OCI-M2 (cell line): ENCODE results near the gene MED29.
A peak's percentile ranks its signal among the peaks of the same experiment; 100 is the strongest.

Experiments
- DNase-seq: peaks from one replicate; lab custom pipeline; 2025; ENCODE audit not compliant: unreplicated experiment; lab: John Stamatoyannopoulos, UW

The MED29 gene, protein sequence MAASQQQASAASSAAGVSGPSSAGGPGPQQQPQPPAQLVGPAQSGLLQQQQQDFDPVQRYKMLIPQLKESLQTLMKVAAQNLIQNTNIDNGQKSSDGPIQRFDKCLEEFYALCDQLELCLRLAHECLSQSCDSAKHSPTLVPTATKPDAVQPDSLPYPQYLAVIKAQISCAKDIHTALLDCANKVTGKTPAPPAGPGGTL

GRCh38 chr19:39390751-39391437, at the start of gene MED29, which contains the start of gene PAF1:
Gene MED29, plus strand, starts transcription at chr19:39391378. Its CDS starts 45 bp downstream, at chr19:39391423.
Gene PAF1, minus strand, starts transcription at chr19:39391106. Its CDS starts 242 bp downstream, at chr19:39390864.
- DNase-seq = peak; percentile 99

DNA sequence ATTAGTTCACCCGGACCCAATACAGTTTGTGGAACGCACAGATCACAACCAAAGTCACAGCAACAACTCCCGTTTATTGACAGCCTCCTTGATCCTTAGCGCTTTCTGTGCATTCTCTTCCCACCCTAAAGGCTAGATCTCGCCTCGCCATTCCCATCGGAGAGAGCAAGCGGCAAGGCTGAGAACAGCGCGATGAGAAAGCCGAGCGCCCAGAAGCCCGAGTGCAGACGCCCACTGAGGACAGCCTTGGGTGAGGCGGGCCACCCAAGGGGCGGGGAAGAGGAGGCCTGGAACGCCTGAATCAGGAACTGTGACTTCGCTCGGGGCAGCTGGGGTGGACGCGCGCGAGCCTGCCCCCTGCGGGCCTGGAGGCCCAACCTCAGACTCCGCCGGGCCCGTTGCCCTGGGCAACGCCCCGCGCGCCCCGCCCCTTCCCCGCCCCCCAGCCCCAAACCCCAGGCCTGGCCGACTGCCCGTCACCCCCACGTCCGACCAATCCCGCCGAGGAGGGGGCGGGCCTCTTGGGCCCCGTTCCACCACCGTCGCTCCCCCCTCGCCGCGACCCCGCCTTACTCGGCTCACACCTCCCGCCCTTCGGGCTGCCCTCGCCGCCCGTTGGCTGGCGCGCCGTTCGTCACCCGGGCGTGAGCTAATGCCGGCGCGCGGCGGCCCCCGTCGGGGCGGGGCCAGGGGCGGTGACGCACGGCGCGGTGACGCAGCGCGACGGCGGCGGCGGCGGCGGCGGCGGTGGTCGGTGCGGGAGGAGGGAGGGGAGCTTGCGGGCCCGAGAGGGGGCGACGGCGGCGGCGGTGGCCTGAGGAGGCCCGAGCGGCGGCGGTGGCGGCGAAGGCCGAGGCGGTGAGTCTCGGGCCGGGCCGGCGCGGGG, 49.2 kb upstream of the MED29 start, which contains the start of gene SAMD4B:
TSS of gene SAMD4B (plus strand) at position 703 of the 886 bp plus-strand sequence. CDS start 14,473 bp downstream, outside the sequence.
- DNase-seq = peak; percentile 99

DNA sequence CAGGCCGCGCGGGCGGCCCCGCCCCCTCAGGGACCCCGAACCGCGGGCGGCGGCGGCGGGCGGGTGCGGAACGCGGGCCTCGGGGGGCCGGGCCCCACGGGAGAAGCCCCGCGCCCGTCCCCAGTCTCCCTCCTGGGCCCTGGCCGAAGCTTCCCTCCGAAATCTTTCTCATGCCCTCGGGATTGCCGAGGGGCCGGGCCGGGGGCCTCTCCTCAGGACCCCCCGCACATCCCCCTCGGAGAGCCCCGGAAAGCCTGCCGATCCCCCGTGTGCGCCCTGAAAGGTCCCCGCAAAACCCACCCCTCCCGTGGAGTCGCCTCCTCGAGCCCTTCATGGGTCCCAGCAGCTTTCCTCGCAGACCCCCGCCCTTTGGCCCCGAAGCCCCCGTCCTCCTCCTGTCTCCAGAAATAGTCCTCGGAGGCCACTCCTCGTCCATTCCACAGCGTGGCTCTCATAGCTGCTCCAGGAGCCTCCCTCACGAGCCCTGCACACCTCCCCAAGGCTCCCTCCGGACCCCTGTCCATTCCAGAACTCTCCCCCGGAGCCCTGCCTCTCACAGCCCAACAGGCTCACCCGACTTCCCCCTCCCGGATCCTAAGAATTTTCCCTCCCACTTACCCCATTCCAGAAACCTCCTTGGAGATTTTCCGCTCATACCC, 48.4 kb upstream of the MED29 start:
- DNase-seq = no peak

GRCh38 chr19:39345956-39346355, 45.2 kb upstream of the MED29 start:
- DNase-seq = no peak

DNA sequence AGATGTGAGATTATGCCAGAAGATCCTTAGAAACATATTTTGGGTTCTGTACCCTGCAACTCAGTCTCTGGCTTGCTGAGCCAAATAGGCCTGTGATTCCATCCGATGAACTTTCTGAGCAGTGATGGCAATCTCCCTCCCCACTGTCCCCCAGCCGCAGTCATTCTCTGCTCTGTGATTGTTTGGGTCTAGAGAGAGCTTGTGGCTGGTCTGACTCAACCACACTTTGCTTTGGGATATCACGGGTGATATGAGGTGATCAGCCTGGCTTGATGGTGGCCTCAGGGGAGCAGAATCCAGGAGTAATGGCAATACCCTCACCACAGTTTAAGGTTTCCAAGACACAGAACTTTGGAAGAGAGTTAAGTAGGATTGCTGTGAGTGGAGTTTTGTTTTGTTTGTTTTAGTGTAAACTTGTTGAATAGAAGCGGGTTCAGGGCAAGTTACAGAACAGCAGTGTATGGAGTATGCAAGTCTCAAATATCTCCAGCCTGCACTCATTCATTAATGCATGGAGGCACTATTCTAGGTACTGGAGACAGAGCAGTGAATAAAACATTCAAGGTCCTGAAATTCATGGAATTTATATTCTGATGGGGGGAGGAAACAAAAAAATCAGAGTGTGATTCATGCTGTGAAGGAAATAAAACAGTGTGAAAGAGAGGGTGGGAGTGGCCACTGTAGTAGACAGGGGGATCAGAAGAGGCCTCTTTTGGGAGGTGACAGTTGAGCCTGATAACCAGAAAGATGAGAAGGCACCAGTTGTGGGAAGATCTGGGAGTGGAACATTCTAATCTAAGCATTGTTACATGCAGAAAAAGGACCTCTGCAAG, 43.6 kb upstream of the MED29 start:
- no peak for DNase-seq

- DNase-seq = no peak
Observed at GRCh38 chr19:39349326-39349725, 41.9 kb upstream of the MED29 start.

- no peak for DNase-seq
Observed at GRCh38 chr19:39350156-39350555, 41.0 kb upstream of the MED29 start.

DNA sequence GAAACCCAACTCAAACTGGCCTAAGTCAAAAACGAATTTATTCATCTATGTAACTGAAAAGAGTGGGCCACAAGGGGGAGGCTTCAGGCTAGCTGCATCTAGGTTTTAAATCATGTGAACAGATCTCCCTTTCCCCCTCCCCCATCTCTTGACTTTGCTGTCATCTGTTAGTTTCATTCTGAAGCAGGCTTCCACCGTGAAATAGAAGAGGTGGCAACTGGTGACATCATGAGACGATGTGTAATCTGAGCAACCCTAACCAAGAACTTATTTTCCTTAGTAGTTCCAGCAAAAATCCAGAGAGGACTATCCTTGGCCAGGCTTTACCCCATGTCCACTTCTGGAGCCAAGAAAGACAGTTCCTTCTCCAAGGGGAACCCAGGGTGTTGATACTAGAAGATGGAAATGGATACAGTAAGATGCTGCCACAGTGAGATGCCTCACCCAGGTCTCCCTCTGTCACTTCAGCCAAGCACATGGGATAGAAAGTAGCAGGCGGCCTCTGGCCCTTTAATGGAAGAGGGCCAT, 39.6 kb upstream of the MED29 start:
- DNase-seq = no peak

GRCh38 chr19:39352381-39353255, 38.6 kb upstream of the MED29 start:
- DNase-seq = no peak

DNA sequence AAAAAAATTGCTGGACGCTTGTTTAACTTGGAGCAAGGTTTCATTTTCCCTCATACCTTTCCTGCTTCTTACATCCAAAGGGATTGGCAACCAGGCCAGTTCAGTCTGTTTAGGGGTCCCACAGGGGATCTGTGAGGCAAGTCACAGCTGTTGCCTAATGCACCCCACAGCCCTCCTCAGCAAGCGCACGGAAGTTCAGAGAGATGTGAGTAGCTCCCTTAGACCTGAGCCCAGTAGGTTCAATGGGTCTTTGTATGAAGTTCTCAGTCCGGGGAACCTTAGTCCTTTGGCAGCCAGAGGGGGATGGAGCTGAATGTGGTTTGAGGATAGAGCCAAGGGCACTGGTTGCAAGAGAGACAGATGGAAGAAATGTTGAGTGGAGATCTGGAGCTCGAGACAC, 35.9 kb upstream of the MED29 start:
- no peak for DNase-seq

GRCh38 chr19:39356073-39356472, 35.1 kb upstream of the MED29 start:
- DNase-seq = no peak

DNA sequence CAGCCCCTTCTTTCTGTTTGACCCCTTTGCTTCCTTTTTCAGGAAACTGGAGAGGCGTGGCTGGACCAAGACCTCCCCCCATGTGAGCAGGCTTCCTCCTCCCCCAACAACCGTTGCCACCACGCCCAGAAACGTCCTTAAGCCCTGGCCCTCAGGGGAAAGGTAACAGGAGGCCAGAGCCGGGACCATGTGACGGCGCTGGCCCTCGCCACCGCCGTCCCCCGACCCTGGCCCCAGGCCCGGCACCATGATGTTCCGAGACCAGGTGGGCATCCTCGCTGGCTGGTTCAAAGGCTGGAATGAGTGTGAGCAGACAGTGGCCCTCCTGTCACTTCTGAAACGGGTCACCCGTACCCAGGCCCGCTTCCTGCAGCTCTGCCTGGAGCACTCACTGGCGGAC, 34.5 kb upstream of the MED29 start:
- DNase-seq = no peak

- no peak for DNase-seq
Observed at GRCh38 chr19:39359026-39359425, 32.2 kb upstream of the MED29 start.

DNA sequence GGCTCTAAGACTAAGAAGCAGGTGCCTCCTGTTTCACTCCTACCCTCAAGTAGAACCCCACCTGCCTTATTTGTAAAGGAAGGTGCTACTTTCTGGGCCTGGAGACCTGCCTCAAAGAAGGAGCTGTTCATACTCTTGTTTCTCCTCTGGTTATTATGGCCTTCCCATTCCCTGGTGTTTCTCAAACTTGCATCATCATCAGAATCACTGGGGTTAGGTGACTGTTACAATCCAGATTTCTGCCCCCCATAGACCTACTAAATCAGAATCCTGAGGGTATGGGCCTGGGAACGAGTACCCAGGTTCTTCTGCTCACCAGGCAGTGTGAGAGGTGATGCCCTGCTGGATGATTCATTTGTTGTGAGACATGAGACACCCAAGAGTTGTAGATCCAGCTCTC, 30.6 kb upstream of the MED29 start:
- DNase-seq = no peak

DNA sequence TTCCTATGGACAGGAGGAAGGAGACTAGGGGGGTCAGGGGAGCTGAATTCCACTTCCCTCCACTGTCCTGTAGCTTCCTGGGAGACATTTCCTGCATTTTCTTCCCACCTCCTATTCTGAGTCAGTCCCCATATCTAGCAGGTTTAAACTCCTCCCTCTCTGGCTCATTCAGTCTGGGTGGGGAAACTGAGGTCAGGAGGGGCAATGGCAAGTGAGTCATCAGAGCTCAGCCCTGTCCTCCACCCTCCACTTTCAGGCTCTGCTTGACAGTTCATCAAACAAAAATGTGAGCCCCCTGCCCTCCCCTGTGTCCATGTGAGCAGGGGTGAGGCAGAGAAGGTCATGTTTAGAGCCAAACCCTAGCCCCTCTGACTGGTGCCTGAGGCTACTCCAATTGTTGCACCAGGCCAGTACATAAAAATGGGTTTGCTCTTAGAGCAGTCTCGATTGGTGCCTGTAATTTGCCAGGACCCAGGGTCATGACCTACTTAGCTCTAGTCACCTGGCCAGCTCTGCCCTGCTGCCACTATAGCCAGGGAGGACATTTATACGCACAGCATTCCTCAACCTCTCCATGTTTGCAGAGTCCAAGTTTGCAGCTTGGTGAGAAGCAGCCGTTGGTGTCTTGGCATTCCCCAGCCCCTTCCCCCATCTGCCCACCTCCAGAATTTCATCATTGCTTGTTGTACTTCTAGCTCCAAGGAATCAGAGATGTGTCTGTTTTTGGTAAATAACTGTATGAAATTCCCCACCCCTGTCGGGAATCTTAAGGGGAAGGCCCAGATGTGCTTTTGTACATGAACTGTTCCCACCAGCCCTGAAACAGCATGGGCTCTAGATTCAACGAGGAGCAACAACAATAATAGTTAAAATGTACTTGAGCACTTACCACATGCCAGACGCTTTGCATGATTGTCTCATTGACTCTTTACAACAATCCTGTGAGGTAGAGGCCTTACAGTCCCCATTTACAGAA, 28.2 kb upstream of the MED29 start:
- no peak for DNase-seq

DNA sequence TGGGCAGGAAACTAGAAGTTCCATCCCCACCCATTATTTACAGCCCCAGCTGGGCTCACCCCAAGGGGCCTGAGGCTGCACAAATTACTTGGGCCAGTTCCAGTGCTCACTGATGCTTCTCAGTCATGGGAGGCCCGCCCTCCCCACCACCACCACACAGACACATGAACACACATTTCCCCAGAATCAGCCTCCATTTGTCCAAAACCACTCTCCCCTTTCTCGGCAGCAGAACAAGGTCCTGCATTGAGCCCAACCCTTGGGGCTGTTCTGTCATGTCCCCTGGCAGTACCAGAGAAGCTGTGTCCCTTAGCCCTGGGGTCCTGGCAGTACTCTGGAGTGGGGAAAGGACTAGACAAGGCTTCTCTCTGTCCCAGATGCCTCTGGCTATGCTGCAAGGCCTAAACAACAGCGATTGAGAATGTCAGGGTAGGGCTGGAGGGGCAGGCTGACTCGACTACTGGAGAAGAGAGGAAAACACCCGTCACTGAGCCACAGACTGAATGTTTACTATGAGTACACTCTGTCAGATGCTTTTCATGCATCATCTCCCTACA, 27.2 kb upstream of the MED29 start:
- no peak for DNase-seq

DNA sequence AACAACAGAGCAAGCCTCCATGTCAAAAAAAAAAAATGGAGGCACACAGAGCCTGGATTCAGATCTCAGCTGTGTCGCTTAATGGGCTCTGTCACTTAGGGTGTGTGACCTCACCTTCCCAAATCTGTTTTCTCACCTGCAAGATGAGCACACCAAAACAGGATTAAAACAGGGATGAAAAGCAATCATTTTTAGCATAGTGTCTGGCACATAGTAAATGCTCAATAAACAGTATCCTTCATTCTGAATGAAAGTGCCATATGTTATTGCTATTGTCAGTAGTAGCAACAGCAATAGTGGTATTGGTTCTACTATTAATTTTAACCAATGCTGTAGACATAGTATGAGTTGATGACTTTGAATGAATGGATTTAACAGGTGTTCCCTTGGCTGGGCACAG, 25.6 kb upstream of the MED29 start:
- no peak for DNase-seq

- no peak for DNase-seq
Observed at GRCh38 chr19:39369200-39369599, 22.0 kb upstream of the MED29 start.
